Activated T-helper 1 cell treated with anti-CD3 and anti-CD28 coated beads, Interleukin-12 subunit alpha, Interleukin-12 subunit beta, Interleukin-2, Interleukin-4 antibody, amounts not matched to agents 30 ng/mL and 10 ng/mL and 1 ng/mL, durations not matched to agents 14 hours and 24 hours and 36 hours (primary cell): Measurements from ENCODE around the gene MRPS21. TPM values are rescaled to one million over a fixed set of nuclear protein-coding genes. Genes with fewer than 3 reads are reported as not detected.
A peak's percentile ranks its signal among the peaks of the same experiment; 100 is the strongest.
"Not testable (repeated sequence)": the region's sequence is repeated elsewhere in the genome, so short reads cannot be mapped to it uniquely, and the experiment has no call there.

Experiments
- DNase-seq: peaks from one replicate; pipeline ENCODE4 v3.0.0; 2021; ENCODE audit warnings: low spot score
- H3K27ac Mint-ChIP-seq: one replicate; pipeline ENCODE4 v1.8.0; 2021; ENCODE audit warnings: mild to moderate bottlenecking, mixed read lengths
- H3K27me3 Mint-ChIP-seq: one replicate; pipeline ENCODE4 v1.8.0; 2022; ENCODE audit warnings: mild to moderate bottlenecking, moderate library complexity, mixed read lengths; ENCODE audit not compliant: insufficient read depth
- H3K36me3 Mint-ChIP-seq: one replicate; pipeline ENCODE4 v1.8.0; 2021; ENCODE audit warnings: low read depth, mixed read lengths
- H3K4me1 Mint-ChIP-seq: one replicate; pipeline ENCODE4 v1.8.0; 2021; ENCODE audit warnings: low read depth, mixed read lengths
- H3K4me3 Mint-ChIP-seq: one replicate; pipeline ENCODE4 v1.8.0; 2021; ENCODE audit warnings: mild to moderate bottlenecking, moderate library complexity, mixed read lengths
- H3K9me3 Mint-ChIP-seq: one replicate; pipeline ENCODE4 v1.8.0; 2021; ENCODE audit warnings: mixed read lengths
- intact Hi-C: fragments of 100-400 bp; cut with micrococcal nuclease; formaldehyde crosslinking; loops from one replicate; pipeline ENCODE4 v1.15.1; 2024
- total RNA-seq: library from RNA; stranded (reverse); gene quantifications from 2 replicates; pipeline ENCODE4 v1.2.3, GENCODE V29; 2022

MRPS21 gene
- total RNA-seq, 1 donor from 2014 or later = 85.2 TPM

DNA sequence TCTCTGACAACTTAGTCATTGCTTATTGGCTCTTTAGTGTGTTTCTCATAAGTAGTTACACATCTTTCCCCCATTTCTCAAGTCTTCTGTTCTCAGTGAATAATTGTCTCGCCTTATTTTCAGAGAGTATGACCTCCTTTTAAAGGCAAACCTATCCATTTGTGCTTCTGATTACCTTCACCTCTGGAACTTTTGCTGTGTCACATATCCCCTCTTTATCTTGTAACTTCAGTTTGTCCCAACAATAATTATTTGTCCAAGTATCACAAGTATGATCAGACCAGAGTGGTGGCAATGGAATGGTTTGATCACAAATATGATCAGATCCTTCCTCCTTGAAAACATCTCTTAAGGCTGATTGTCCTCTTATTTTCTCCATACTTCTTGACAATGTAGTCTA is 5.3 kb upstream of the MRPS21 start:
- H3K27me3 Mint-ChIP-seq = no peaks in the 10 kb centered on the region
- intact Hi-C loops = no loop called here
- no peaks in the 10 kb centered on the region for H3K9me3 Mint-ChIP-seq
- H3K36me3 Mint-ChIP-seq = no peaks in the 10 kb centered on the region
- H3K27ac Mint-ChIP-seq = no peak overlapping the region
- H3K4me3 Mint-ChIP-seq = no peak overlapping the region
- DNase-seq = no peak
- H3K4me1 Mint-ChIP-seq = peaks cover 7% of the 10 kb centered on the region

DNA sequence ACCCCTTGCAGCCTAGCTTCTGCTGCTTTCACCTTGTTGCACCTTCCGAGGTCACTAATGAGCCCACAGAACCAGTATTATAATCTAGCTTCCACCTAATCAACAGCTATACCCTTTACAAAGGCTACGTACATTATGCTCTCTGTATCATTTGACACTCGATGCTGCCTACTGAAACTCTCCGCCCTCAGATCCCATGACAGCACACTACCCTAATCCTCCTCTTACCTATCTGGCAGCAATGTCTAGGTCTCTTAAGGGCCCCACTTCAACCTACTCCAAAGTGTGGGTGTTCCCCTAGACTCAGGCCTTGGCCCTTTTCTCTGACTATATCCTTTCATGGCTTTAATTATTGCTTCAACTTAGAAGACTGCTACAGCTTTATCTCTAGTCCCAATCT is 4.8 kb upstream of the MRPS21 start:
- H3K9me3 Mint-ChIP-seq = no peaks in the 10 kb centered on the region
- no peak overlapping the region for H3K27ac Mint-ChIP-seq
- peaks cover 10% of the 10 kb centered on the region for H3K4me1 Mint-ChIP-seq
- no peaks in the 10 kb centered on the region for H3K36me3 Mint-ChIP-seq
- H3K27me3 Mint-ChIP-seq = no peaks in the 10 kb centered on the region
- intact Hi-C loops = no loop called here
- no peak overlapping the region for H3K4me3 Mint-ChIP-seq
- no peak for DNase-seq

DNA sequence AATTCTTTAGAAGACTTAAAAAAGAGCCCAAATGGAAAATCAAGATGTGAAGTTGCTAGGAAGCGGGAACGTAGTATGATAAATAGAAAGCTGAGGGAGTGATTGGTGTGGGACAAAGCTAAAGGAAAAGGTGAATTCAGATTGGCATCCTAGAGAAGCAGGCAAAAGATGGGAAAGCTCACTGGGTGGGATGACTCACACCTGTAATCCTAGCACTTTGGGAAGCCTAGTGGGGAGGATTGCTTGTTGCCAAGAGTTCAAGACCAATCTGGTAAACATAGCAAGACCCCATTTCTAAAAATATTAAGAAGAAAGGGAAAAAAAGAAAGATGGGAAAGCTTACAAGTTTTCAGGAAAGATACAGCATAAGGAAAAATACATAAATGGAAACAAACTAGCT is 1.8 kb downstream of the MRPS21 start:
- intact Hi-C loops = no loop called here
- Mint-ChIP-seq H3K4me3 (peak overlapping the region; percentile 53), H3K36me3 (peaks cover 29% of the 10 kb centered on the region)

DNA sequence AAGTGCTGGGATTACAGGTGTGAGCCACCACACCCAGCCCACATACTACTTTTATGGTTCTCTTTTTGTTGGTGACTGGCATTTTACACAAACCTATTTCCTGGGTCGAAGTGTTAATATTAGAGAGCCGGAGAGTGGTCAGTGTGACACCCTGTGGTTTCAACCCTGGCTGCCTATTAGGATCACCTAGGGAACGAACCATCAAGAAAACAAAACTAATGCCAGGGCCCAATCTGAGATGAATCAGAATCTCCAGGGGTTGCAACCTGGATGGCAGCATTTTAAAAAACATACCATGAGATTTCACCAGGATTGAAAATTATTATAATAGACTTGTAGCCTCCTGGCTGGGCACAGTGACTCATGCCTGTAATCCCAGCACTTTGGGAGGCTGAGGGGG is 6.1 kb downstream of the MRPS21 start:
- Mint-ChIP-seq H3K27me3 (no peaks in the 10 kb centered on the region), H3K36me3 (peaks cover 44% of the 10 kb centered on the region), H3K4me3 (no peak overlapping the region), H3K9me3 (no peaks in the 10 kb centered on the region), H3K4me1 (peaks cover 15% of the 10 kb centered on the region), H3K27ac (no peak overlapping the region)
- intact Hi-C loops = no loop called here
- no peak for DNase-seq

More for the DNA sequence above, 1.8 kb downstream of the MRPS21 start:
- no peak for DNase-seq
- Mint-ChIP-seq H3K4me1 (peaks cover 24% of the 10 kb centered on the region), H3K27me3 (no peaks in the 10 kb centered on the region), H3K9me3 (no peaks in the 10 kb centered on the region), H3K27ac (peak overlapping the region; percentile 48)

- H3K27me3 Mint-ChIP-seq = no peaks in the 10 kb centered on the region
- no peak for DNase-seq
- no peak overlapping the region for H3K4me3 Mint-ChIP-seq
- no peaks in the 10 kb centered on the region for H3K9me3 Mint-ChIP-seq
- no peak overlapping the region for H3K27ac Mint-ChIP-seq
- intact Hi-C loops = no loop called here
- H3K4me1 Mint-ChIP-seq = no peaks in the 10 kb centered on the region
- peaks cover 37% of the 10 kb centered on the region for H3K36me3 Mint-ChIP-seq
Observed at GRCh38 chr1:150302338-150302737, 8.7 kb downstream of the MRPS21 start.

- intact Hi-C loops = no loop called here
Observed at GRCh38 chr1:150302902-150303301, 9.2 kb downstream of the MRPS21 start.

GRCh38 chr1:150308585-150308984 is 14.9 kb downstream of the MRPS21 start:
- H3K27me3 Mint-ChIP-seq, H3K27ac Mint-ChIP-seq, H3K4me1 Mint-ChIP-seq, intact Hi-C loops, H3K9me3 Mint-ChIP-seq, DNase-seq, H3K4me3 Mint-ChIP-seq: not testable (repeated sequence)
- peaks cover 19% of the 10 kb centered on the region for H3K36me3 Mint-ChIP-seq

More at GRCh38 chr1:150302902-150303301, 9.2 kb downstream of the MRPS21 start:
- no peaks in the 10 kb centered on the region for H3K27me3 Mint-ChIP-seq
- no peak for DNase-seq
- H3K4me3 Mint-ChIP-seq = no peak overlapping the region
- H3K36me3 Mint-ChIP-seq = peaks cover 36% of the 10 kb centered on the region
- H3K9me3 Mint-ChIP-seq = no peaks in the 10 kb centered on the region
- H3K27ac Mint-ChIP-seq = no peak overlapping the region
- no peaks in the 10 kb centered on the region for H3K4me1 Mint-ChIP-seq

GRCh38 chr1:150309758-150310508 is 16.3 kb downstream of the MRPS21 start:
- Mint-ChIP-seq H3K27me3 (no peaks in the 10 kb centered on the region), H3K36me3 (peaks cover 17% of the 10 kb centered on the region), H3K4me3 (no peak overlapping the region), H3K9me3 (no peaks in the 10 kb centered on the region), H3K27ac (no peak overlapping the region), H3K4me1 (no peaks in the 10 kb centered on the region)
- DNase-seq = no peak
- intact Hi-C loops = no loop called here

- intact Hi-C loops = no loop called here
- peaks cover 12% of the 10 kb centered on the region for H3K36me3 Mint-ChIP-seq
Observed at GRCh38 chr1:150311762-150312161, 18.1 kb downstream of the MRPS21 start.

DNA sequence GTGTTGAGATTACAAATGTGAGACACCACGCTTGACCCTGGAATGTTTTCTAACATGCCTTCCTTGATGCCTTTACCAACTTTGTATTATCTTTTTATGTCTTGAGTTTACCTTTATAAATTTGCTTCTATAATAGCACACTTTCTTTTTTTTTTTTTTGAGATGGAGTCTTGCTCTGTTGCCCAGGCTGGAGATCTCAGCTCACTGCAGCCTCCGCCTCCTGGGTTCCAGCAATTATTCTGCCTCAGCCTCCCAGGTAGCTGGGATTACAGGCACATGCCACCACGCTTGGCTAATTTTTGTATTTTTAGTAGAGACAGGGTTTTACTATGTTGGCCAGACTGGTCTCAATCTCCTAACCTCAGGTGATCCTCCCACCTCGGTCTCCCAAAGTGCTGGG is 21.0 kb downstream of the MRPS21 start:
- H3K4me1 Mint-ChIP-seq, intact Hi-C loops, H3K36me3 Mint-ChIP-seq, DNase-seq, H3K9me3 Mint-ChIP-seq, H3K27me3 Mint-ChIP-seq, H3K4me3 Mint-ChIP-seq, H3K27ac Mint-ChIP-seq: not testable (repeated sequence)

More at GRCh38 chr1:150311762-150312161, 18.1 kb downstream of the MRPS21 start:
- DNase-seq = no peak
- H3K4me1 Mint-ChIP-seq = no peaks in the 10 kb centered on the region
- no peaks in the 10 kb centered on the region for H3K9me3 Mint-ChIP-seq
- no peak overlapping the region for H3K4me3 Mint-ChIP-seq
- H3K27me3 Mint-ChIP-seq = no peaks in the 10 kb centered on the region
- H3K27ac Mint-ChIP-seq = no peak overlapping the region

GRCh38 chr1:150320667-150320978 is 27.0 kb downstream of the MRPS21 start:
- intact Hi-C loops = loop anchor here (5.0 kb wide), 2 partner anchors 38 to 108 kb away; partner anchors contain the start of gene CIART
- DNase-seq = no peak
- Mint-ChIP-seq H3K27ac (peak overlapping the region; percentile 98), H3K4me1 (peaks cover 20% of the 10 kb centered on the region), H3K9me3 (no peaks in the 10 kb centered on the region), H3K36me3 (peaks cover 13% of the 10 kb centered on the region), H3K27me3 (peaks cover 1% of the 10 kb centered on the region), H3K4me3 (peak overlapping the region; percentile 99)

DNA sequence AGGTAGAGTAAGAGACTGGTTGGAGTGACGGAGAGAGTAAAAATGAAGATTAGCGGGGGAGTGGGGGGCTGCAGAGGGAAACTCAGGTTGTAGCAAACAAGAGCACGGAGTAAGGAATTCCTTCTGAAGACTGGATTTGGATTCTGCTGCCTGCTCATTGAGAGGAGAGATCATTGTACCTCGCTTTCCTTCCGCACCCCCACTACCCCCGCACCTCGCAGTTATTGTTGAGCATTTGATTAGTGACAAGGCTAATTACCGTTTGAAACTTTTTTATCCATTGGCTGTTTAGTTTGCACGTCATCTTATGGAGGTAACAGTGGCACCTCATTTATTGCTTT is 28.1 kb downstream of the MRPS21 start:
- H3K36me3 Mint-ChIP-seq = peaks cover 21% of the 10 kb centered on the region
- peaks cover 1% of the 10 kb centered on the region for H3K27me3 Mint-ChIP-seq
- H3K27ac Mint-ChIP-seq = peak overlapping the region; percentile 98
- no peak for DNase-seq
- intact Hi-C loops = loop anchor here (1.0 to 5.0 kb wide), 11 partner anchors 28 to 555 kb away; partner anchors contain the start of genes ANP32E, APH1A, ARNT and BOLA1
- peak overlapping the region; percentile 99 for H3K4me3 Mint-ChIP-seq
- peaks cover 28% of the 10 kb centered on the region for H3K4me1 Mint-ChIP-seq
- H3K9me3 Mint-ChIP-seq = no peaks in the 10 kb centered on the region

- Mint-ChIP-seq H3K4me3 (peak overlapping the region; percentile 99), H3K4me1 (peaks cover 28% of the 10 kb centered on the region), H3K36me3 (peaks cover 21% of the 10 kb centered on the region), H3K27me3 (peaks cover 1% of the 10 kb centered on the region), H3K27ac (peak overlapping the region; percentile 98), H3K9me3 (no peaks in the 10 kb centered on the region)
- intact Hi-C loops = loop anchor here (1.0 to 5.0 kb wide), 3 partner anchors 40 to 165 kb away; partner anchors contain the start of genes CIART and TARS2
- peak; percentile 6 for DNase-seq
Observed at GRCh38 chr1:150322310-150322709, 28.6 kb downstream of the MRPS21 start.
